GM12878 (cell line): ENCODE measurements around the gene OR14A2.

Experiments used
- CTCF ChIP-seq, 3 experiments: IDR thresholded peaks in 2 of 3; conservative IDR thresholded peaks in 1 of 3; 2 replicates each; pipeline ENCODE4 v1.5.1; 2011; ENCODE audit warnings: low read depth in 3 of 3, low read length in 3 of 3, mild to moderate bottlenecking in 3 of 3, control low read depth in 2 of 3, moderate library complexity in 2 of 3, inconsistent platforms in 1 of 3, mixed read lengths in 1 of 3; ENCODE audit not compliant: control insufficient read depth in 2 of 3, insufficient read depth in 1 of 3; ENCODE audit errors: extremely low read depth in 1 of 3
- GABPA ChIP-seq: IDR thresholded peaks from 2 replicates; pipeline ENCODE4 v1.6.1; 2014; ENCODE audit warnings: antibody characterized with exemption, low read depth, mild to moderate bottlenecking, inconsistent platforms
- MAX ChIP-seq: IDR thresholded peaks from 2 replicates; pipeline ENCODE4 v1.6.1; 2012; ENCODE audit warnings: low read depth, low read length, improper control_type of control experiment
- MEF2B ChIP-seq: fragments of 450-650 bp; IDR thresholded peaks from 2 replicates; pipeline ENCODE4 v1.6.1; 2018; ENCODE audit warnings: mild to moderate bottlenecking, moderate library complexity; ENCODE audit not compliant: partially characterized antibody, poor library complexity, severe bottlenecking
- MTA3 ChIP-seq: IDR thresholded peaks from 2 replicates; pipeline ENCODE4 v1.6.1; 2012; ENCODE audit warnings: low read length, inconsistent platforms, borderline replicate concordance
- NFIC ChIP-seq: IDR thresholded peaks from 2 replicates; pipeline ENCODE4 v1.6.1; 2012; ENCODE audit warnings: low read depth, mild to moderate bottlenecking, inconsistent platforms, low read length, moderate library complexity
- POLR2A ChIP-seq: IDR thresholded peaks from 2 replicates; pipeline ENCODE4 v1.6.1; 2011; ENCODE audit warnings: low read depth, mild to moderate bottlenecking, low read length
- RCOR1 ChIP-seq: conservative IDR thresholded peaks from 2 replicates; pipeline ENCODE4 v1.6.1; 2012; ENCODE audit warnings: low read depth, low read length, improper control_type of control experiment
- REST ChIP-seq: IDR thresholded peaks from 2 replicates; pipeline ENCODE4 v1.6.1; 2012; ENCODE audit warnings: mild to moderate bottlenecking, low read depth, low read length
- TCF12 ChIP-seq: IDR thresholded peaks from 2 replicates; pipeline ENCODE4 v1.6.1; 2011; ENCODE audit warnings: low read depth, mild to moderate bottlenecking, low read length
- ZNF384 ChIP-seq: IDR thresholded peaks from 2 replicates; pipeline ENCODE4 v1.6.1; 2012; ENCODE audit warnings: low read depth, mild to moderate bottlenecking, low read length, improper control_type of control experiment, borderline replicate concordance

GRCh38 chr1:247746391-247746935 is 1.5 kb downstream of the OR14A2 start:
- TF ChIP-seq TCF12 = no peak
- no peak for TF ChIP-seq NFIC
- TF ChIP-seq RCOR1 = no peak
- TF ChIP-seq MEF2B = no peak
- no peak for TF ChIP-seq MTA3
- no peak for TF ChIP-seq REST
- TF ChIP-seq MAX = no peak
- no peak for TF ChIP-seq ZNF384
- TF ChIP-seq POLR2A = no peak
- TF ChIP-seq GABPA = no peak
- no peak for TF ChIP-seq CTCF (IDR thresholded peaks at IDR 0.05 in 2 of 3, conservative IDR thresholded peaks at IDR 0.05 in 1 of 3; ENCODE audit: control insufficient read depth in 2 of 3, extremely low read depth in 1 of 3, insufficient read depth in 1 of 3, low read depth in 3 of 3, low read length in 3 of 3)
